Heart left ventricle (tissue), 16 donors: ENCODE results near the gene ZFAND3. TPM values are rescaled to one million over a fixed set of nuclear protein-coding genes. Genes with fewer than 3 reads are reported as not detected.

Experiments used
- ATAC-seq, 4 donors: fragments of 200-7000 bp; cut with Tn5 transposase; one replicate each; pipeline ENCODE4 v1.9.1; 2020 to 2022; ENCODE audit warnings: moderate library complexity in 4 of 4, mild to moderate bottlenecking in 3 of 4, moderate number of reproducible peaks in 1 of 4
- DNase-seq, 5 donors: peaks; one replicate each; pipeline ENCODE4 v3.0.0-alpha.2; 2020
- H3K27ac ChIP-seq, 12 donors: fragments of 200-600 bp; sonication (generic) in 4 of 12; one replicate each; pipeline versions ENCODE4 v1.5.0 to v1.8.0; 2016 to 2022; ENCODE audit warnings: mild to moderate bottlenecking in 2 of 12
- H3K27me3 ChIP-seq, 9 donors: fragments of 200-600 bp; sonication (generic) in 2 of 9; one replicate each; pipeline versions ENCODE4 v1.5.1 to v1.8.0; 2016 to 2022; ENCODE audit warnings: mild to moderate bottlenecking in 3 of 9
- H3K36me3 ChIP-seq, 9 donors: fragments of 200-600 bp; sonication (generic) in 2 of 9; one replicate each; pipeline versions ENCODE4 v1.5.0 to v1.8.0; 2018 to 2022; ENCODE audit warnings: mild to moderate bottlenecking in 2 of 9
- H3K4me1 ChIP-seq, 12 donors: fragments of 200-600 bp; sonication (generic) in 4 of 12; one replicate each; pipeline versions ENCODE4 v1.5.0 to v1.8.0; 2016 to 2022; ENCODE audit warnings: mild to moderate bottlenecking in 3 of 12
- H3K4me3 ChIP-seq, 12 donors: fragments of 200-600 bp; sonication (generic) in 4 of 12; one replicate each; pipeline versions ENCODE4 v1.5.0 to v1.8.0; 2017 to 2022; ENCODE audit warnings: mild to moderate bottlenecking in 9 of 12, moderate library complexity in 4 of 12
- H3K9me3 ChIP-seq, 12 donors: fragments of 200-600 bp; sonication (generic) in 4 of 12; one replicate each; pipeline versions ENCODE4 v1.5.0 to v1.8.0; 2016 to 2022; ENCODE audit warnings: mild to moderate bottlenecking in 1 of 12
- POLR2A ChIP-seq, 2 donors: fragments of 450-650 bp; IDR thresholded peaks; one replicate each; pipeline ENCODE4 v1.6.1; 2017; ENCODE audit warnings: antibody characterized with exemption in 2 of 2, mild to moderate bottlenecking in 2 of 2, moderate library complexity in 2 of 2
- WGBS, 4 donors: extraction: QIAGEN DNeasy Blood & Tissue Kit in 2 of 4; methylation state at CpG; one replicate each; pipeline versions ENCODE4 v1.1.5 to v1.1.7; 2013 to 2018; 5-methylcytosine and 5-hydroxymethylcytosine counted together
- intact Hi-C, 10 donors: fragments of 100-400 bp; cut with DNase I; formaldehyde crosslinking; loops; one replicate each; pipeline versions ENCODE4 v1.11.1 to v1.14.2; 2022
- polyA plus RNA-seq, 2 donors: library from polyadenylated mRNA; stranded (reverse); fragments of 200-250 nt; gene quantifications; one replicate each; pipeline ENCODE4 v1.2.3, GENCODE V29; 2013
- total RNA-seq, 9 donors: library from RNA; depleted of rRNA in 2 of 9; stranded (reverse); fragments of >200 nt in 2 of 9; fragmentation: NEBNext Ultra II Directional in 3 of 9; extraction: Animal tissue kit (Norgen Biotek cat#: 25700) in 3 of 9; gene quantifications; one replicate each; pipeline versions ENCODE4 v1.1.0 to v1.2.4, GENCODE V29; 2016 to 2023
- TF ChIP-seq, protein P1 (sequence below), 12 donors: fragments of 200-600 bp; sonication (generic) in 4 of 12; IDR thresholded peaks; one replicate each; pipeline versions ENCODE4 v1.5.0 to v1.8.0; 2018 to 2022; ENCODE audit warnings: antibody characterized with exemption in 12 of 12, mild to moderate bottlenecking in 5 of 12
- donor health status: ischemic (EF 13 %, LVEDD 7.1; RV severe dilation, severe dysfunction).
- donor health status: healthy with polysubstance abuse.
- donor health status: DM: no; HTN: yes; CAD: no.
- donor health status: DM: no; HTN: no; CAD: no.
- donor health status: ischemic (EF 25% LVEDD 6.9; RV normal size, moderate dysfunction).
- donor health status: ischemic (EF 25% LVEDD 5.7; RV mildly dilated, moderate dysfunction).
- donor health status: healthy.
- donor health status: DM: yes; HTN: yes; CAD: no.
- donor health status: ischemic (EF 35%, LVEDD 5.7; RV mildly dilated, moderate dysfunction).
- donor health status: nonischemic (EF 11% LVEDD 7.7; RV severe dilation, severe dysfunction).
- donor health status: DM: yes; HTN: yes; CAD: no.
- donor health status: PGD.
- donor health status: ischemic (EF 29% LVEDD 5.4; RV normal size, mild dysfunction).
- donor health status: nonischemic (EF 23%, LVEDD 6.1; RV moderate dilation, normal function).

The ZFAND3 gene
- total and polyA plus RNA-seq, 11 donors = 29.1 to 114 (median 88.2) TPM

DNA sequence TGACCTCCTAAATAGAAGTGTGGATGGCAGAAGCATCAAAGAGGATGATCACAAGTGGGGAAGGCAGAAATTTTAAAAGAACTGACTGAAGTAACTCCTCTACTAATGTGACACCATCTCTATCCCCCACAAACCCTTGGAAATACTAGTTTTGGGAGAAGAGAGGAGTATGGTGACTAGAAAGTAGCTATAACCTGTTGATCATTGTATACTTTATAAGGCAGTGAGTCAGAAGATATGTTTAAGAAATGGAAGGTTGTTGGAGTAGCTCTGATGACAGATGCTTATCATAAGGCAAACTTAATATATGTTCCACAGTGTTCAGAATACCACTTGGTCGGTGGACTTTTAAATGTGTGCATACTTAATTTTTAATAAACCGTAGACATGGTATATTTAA is 116.6 kb downstream of the ZFAND3 start:
- H3K27me3 ChIP-seq = no peaks in the 10 kb centered on the region
- H3K9me3 ChIP-seq = no peaks in the 10 kb centered on the region
- TF ChIP-seq, protein P1, sequence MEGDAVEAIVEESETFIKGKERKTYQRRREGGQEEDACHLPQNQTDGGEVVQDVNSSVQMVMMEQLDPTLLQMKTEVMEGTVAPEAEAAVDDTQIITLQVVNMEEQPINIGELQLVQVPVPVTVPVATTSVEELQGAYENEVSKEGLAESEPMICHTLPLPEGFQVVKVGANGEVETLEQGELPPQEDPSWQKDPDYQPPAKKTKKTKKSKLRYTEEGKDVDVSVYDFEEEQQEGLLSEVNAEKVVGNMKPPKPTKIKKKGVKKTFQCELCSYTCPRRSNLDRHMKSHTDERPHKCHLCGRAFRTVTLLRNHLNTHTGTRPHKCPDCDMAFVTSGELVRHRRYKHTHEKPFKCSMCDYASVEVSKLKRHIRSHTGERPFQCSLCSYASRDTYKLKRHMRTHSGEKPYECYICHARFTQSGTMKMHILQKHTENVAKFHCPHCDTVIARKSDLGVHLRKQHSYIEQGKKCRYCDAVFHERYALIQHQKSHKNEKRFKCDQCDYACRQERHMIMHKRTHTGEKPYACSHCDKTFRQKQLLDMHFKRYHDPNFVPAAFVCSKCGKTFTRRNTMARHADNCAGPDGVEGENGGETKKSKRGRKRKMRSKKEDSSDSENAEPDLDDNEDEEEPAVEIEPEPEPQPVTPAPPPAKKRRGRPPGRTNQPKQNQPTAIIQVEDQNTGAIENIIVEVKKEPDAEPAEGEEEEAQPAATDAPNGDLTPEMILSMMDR (IDR thresholded peaks at IDR 0.05) = no peak
- TF ChIP-seq POLR2A (IDR thresholded peaks at IDR 0.05) = no peak
- no peaks in the 10 kb centered on the region for H3K36me3 ChIP-seq
- intact Hi-C loops = loop anchor here in 1 of 10 donors (5.0 kb wide), 1 partner anchor 51 kb away; no protein-coding TSS in a partner anchor
- ATAC-seq = no peak
- no peak for DNase-seq
- H3K27ac ChIP-seq = no peak overlapping the region
- peaks cover 0 to 43% (median 32%) of the 10 kb centered on the region in 12 donors for H3K4me1 ChIP-seq
- WGBS, 4 donors = 93 to 96% (median 96%) methylated on average over 2 of the region's 2 CpGs
- H3K4me3 ChIP-seq = no peak overlapping the region

DNA sequence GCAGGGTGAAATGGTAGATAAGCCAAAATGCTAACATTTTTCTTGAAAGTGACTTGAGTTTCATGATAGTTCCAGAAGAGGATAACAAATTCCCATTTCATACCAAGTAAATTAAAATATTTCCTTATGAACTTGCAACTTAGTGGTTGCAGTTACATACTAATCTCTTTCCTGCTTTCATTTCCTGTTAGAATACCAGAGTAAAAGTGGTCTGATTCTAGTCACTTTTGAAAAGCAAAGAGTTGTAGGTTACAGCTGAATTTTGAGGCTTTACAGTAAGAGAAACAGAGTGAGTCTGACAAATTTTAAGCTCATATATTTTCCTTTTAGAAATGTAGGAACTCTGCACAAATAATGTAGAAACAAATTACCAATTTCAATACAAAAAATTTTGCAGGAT is 117.4 kb downstream of the ZFAND3 start:
- no peaks in the 10 kb centered on the region for H3K9me3 ChIP-seq
- H3K27ac ChIP-seq = no peak overlapping the region
- intact Hi-C loops = loop anchor here in 1 of 10 donors (5.0 kb wide), 1 partner anchor 50 kb away; no protein-coding TSS in a partner anchor
- H3K27me3 ChIP-seq = no peaks in the 10 kb centered on the region
- DNase-seq = no peak
- TF ChIP-seq POLR2A (IDR thresholded peaks at IDR 0.05) = no peak
- TF ChIP-seq, protein P1 (IDR thresholded peaks at IDR 0.05) = no peak
- H3K4me1 ChIP-seq = peaks cover 0 to 45% (median 36%) of the 10 kb centered on the region in 12 donors
- H3K4me3 ChIP-seq = no peak overlapping the region
- no peaks in the 10 kb centered on the region for H3K36me3 ChIP-seq
- no peak for ATAC-seq

DNA sequence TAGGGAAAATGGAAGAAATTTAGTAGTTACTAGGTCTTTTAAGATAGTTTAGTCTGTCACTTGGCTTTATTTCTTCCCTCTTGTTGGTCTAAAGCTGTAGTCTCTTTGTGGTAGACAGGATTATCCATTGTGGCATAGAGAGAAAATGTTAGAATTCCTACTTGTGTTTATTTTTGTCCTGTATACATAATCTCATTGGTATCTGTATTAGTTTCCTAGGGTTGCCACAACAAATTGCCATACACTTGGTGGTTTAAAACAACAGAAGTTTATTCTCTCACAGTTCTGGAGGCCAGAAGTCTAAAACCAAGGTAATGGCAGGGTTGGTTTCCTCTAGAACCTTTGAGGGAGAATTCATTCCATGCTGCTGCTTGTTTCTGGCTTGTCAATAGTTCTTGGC is 119.4 kb downstream of the ZFAND3 start:
- H3K36me3 ChIP-seq = no peaks in the 10 kb centered on the region
- ATAC-seq (peak in 3 of 4 donors; percentile 39 to 59 (median 41)), DNase-seq (no peak)
- no peak overlapping the region for H3K27ac ChIP-seq
- H3K9me3 ChIP-seq = no peaks in the 10 kb centered on the region
- intact Hi-C loops = loop anchor here in 1 of 10 donors (5.0 kb wide), 1 partner anchor 48 kb away; no protein-coding TSS in a partner anchor
- H3K4me1 ChIP-seq = peaks cover 0 to 63% (median 41%) of the 10 kb centered on the region in 12 donors
- H3K27me3 ChIP-seq = no peaks in the 10 kb centered on the region
- TF ChIP-seq POLR2A (IDR thresholded peaks at IDR 0.05) = no peak
- TF ChIP-seq, protein P1 (IDR thresholded peaks at IDR 0.05) = no peak
- H3K4me3 ChIP-seq = no peak overlapping the region

DNA sequence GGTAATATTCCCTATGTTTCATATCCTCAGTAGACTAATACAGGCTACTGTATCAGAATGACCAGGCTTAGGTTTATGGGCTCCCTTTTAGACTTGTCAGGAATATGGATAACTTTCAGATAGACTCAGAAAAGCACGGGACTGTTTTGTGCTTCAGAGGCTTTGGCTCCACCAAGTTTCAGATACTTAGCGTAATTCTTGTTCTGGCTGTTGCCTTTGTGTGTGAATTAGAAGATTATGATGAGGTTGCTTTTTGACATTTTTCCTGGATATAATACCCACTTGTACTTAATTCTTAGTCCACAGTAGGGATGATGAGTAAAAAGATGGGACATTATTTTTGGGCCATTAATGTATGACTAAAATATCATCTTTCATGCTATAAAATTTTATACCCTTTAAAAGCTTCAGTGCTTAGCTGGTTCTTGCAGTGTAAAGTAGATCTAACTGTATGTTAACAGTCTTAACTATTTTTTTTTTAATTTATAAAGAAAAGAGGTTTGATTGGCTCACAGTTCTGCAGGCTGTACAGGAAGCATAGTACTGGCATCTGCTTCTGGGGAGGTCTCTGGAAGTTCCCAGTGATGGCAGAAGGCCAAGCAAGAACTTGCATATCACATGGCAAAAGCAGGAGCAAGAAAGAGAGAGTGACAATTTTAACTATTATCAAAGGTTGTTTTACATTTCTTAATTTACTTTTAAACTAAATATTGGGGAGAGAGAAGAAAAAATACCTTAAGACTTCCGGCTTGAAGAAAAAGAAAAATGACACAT is 120.7 kb downstream of the ZFAND3 start:
- TF ChIP-seq, protein P1 (IDR thresholded peaks at IDR 0.05) = no peak
- TF ChIP-seq POLR2A (IDR thresholded peaks at IDR 0.05) = no peak
- WGBS, 4 donors = 83 to 87% (median 85%) methylated on average over 3 of the region's 3 CpGs
- Histone ChIP-seq H3K36me3 (no peaks in the 10 kb centered on the region), H3K27me3 (no peaks in the 10 kb centered on the region), H3K4me3 (no peak overlapping the region), H3K4me1 (peaks cover 0 to 63% (median 42%) of the 10 kb centered on the region in 12 donors), H3K9me3 (no peaks in the 10 kb centered on the region), H3K27ac (no peak overlapping the region)
- peak in 4 of 5 donors; percentile 51 to 63 (median 58) for DNase-seq
- intact Hi-C loops = loop anchor here in 1 of 10 donors (5.0 kb wide), 1 partner anchor 47 kb away; no protein-coding TSS in a partner anchor
- ATAC-seq = peak in 3 of 4 donors; percentile 50 to 74 (median 72)
